Measurements from ENCODE around the gene SPATA32. TPM values are rescaled to one million over a fixed set of nuclear protein-coding genes. Genes with fewer than 3 reads are reported as not detected.

SPATA32 gene
- total RNA-seq, 1 experiment from 2014 or later, result 0.81 TPM

GRCh38 chr17:45237686-45238085 lies 24.2 kb downstream of the SPATA32 start:
- Mint-ChIP-seq H3K4me3 (no peak overlapping the region), H3K9me3 (no peaks in the 10 kb centered on the region; a peak in 2 of 5 replicates), H3K4me1 (peaks cover 12 to 28% of the 10 kb centered on the region in 2 experiments), H3K36me3 (ENCODE audit: insufficient read depth in 1 of 3, low read depth in 3 of 3) (peaks cover 0 to 4% (median 0%) of the 10 kb centered on the region in 3 experiments; a peak in 2 of 7 replicates), H3K27ac (no peak overlapping the region), H3K27me3 (ENCODE audit: low read depth) (peaks cover 54% of the 10 kb centered on the region)
- H3K4ac ChIP-seq (ENCODE audit: low read depth, low read length), result no peak overlapping the region
- H4K8ac ChIP-seq (replicated peaks; ENCODE audit: insufficient read length, low read depth, low read length), result no peak overlapping the region
- peaks cover 4% of the 10 kb centered on the region; the same call in 1 of the 2 replicates for H3K27me3 ChIP-seq (ENCODE audit: insufficient read depth, low read length)
- peaks cover 9% of the 10 kb centered on the region for H3K23me2 ChIP-seq (ENCODE audit: insufficient read length, low read depth, low read length, poor library complexity, severe bottlenecking)
- H3K23ac ChIP-seq (ENCODE audit: insufficient read length, low read depth, low read length), result no peak overlapping the region
- no peak for DNase-seq
- H2BK12ac ChIP-seq (ENCODE audit: insufficient read length, low read depth, low read length), result no peak overlapping the region
- no peak overlapping the region for H2AK5ac ChIP-seq (ENCODE audit: insufficient read length, low read length)
- H2BK20ac ChIP-seq (ENCODE audit: low read depth, low read length, poor library complexity, severe bottlenecking), result no peak overlapping the region
- H4K5ac ChIP-seq (ENCODE audit: insufficient read length, low read depth, low read length), result no peak overlapping the region
- no peak overlapping the region for H3K18ac ChIP-seq (ENCODE audit: insufficient read length, low read depth, low read length)
- H2BK5ac ChIP-seq (ENCODE audit: insufficient read length, low read length), result no peak overlapping the region
- H2BK15ac ChIP-seq (ENCODE audit: low read depth, low read length), result no peak overlapping the region
- peaks cover 7% of the 10 kb centered on the region; the same call in 1 of the 2 replicates for H3K4me1 ChIP-seq (ENCODE audit: insufficient read depth, low read length)
- H3K79me2 ChIP-seq (ENCODE audit: insufficient read depth, low read length), result no peaks in the 10 kb centered on the region
- no peaks in the 10 kb centered on the region for H3K9me3 ChIP-seq (ENCODE audit: control insufficient read depth, low read depth, low read length)
- H4K20me1 ChIP-seq (ENCODE audit: control insufficient read depth, insufficient read depth, insufficient read length), result no peaks in the 10 kb centered on the region
- H3T11ph ChIP-seq (ENCODE audit: low read length), result no peak overlapping the region
- no peak for TF ChIP-seq CTCF (conservative IDR thresholded peaks at IDR 0.05)
- no peak overlapping the region for H2BK120ac ChIP-seq (ENCODE audit: low read depth, low read length, poor library complexity, severe bottlenecking)
- no peak overlapping the region for H3K9ac ChIP-seq (ENCODE audit: extremely low read depth, insufficient read length, low read length)
- no CpG with 5 or more reads among the region's 2 CpGs for WGBS (ENCODE audit: extremely low coverage, insufficient read length, low lambda C conversion rate)
- no peaks in the 10 kb centered on the region for H3K79me1 ChIP-seq (ENCODE audit: insufficient read depth, low read depth, low read length, poor library complexity, severe bottlenecking)
- H3K27ac ChIP-seq (ENCODE audit: insufficient read length, low read depth, low read length), result no peak overlapping the region
- H3K4me2 ChIP-seq (ENCODE audit: insufficient read depth, insufficient read length, low read length), result no peak overlapping the region
- no peak overlapping the region for H3K56ac ChIP-seq (ENCODE audit: insufficient read length, low read depth, low read length)
- no peak overlapping the region for H2AFZ ChIP-seq (ENCODE audit: low read length)
- H3K14ac ChIP-seq (ENCODE audit: insufficient read depth, low read length), result no peak overlapping the region
- no peak overlapping the region for H4K91ac ChIP-seq (ENCODE audit: insufficient read length, low read depth, low read length)
